ENCODE measurements around the gene MTFR1L. TPM values are rescaled to one million over a fixed set of nuclear protein-coding genes. Genes with fewer than 3 reads are reported as not detected.

The MTFR1L gene
- total RNA-seq, 3 donors from 2014 or later: 27.7 to 37.4 (median 35.5) TPM

- no peak for DNase-seq
- H3K4me3 Mint-ChIP-seq: peak overlapping the region; percentile 71
- H3K9me3 Mint-ChIP-seq: no peaks in the 10 kb centered on the region
- no peak for ATAC-seq
- H3K4me1 Mint-ChIP-seq (ENCODE audit: low read depth): peaks cover 63% of the 10 kb centered on the region
- H3K27me3 Mint-ChIP-seq (ENCODE audit: low read depth): no peaks in the 10 kb centered on the region
- H3K36me3 Mint-ChIP-seq (ENCODE audit: insufficient read depth): no peaks in the 10 kb centered on the region
Measured at GRCh38 chr1:25798666-25799351, 20.9 kb upstream of the MTFR1L start.

- no peak for DNase-seq
Measured at GRCh38 chr1:25799352-25799934, 20.3 kb upstream of the MTFR1L start.

GRCh38 chr1:25799935-25800702, 19.6 kb upstream of the MTFR1L start, which contains the start of gene SELENON:
Gene SELENON, plus strand, starts transcription at chr1:25800193. Its CDS starts 38 bp downstream, at chr1:25800231.
- H3K4me1 Mint-ChIP-seq (ENCODE audit: low read depth): peaks cover 66% of the 10 kb centered on the region
- peak; percentile 58 to 67 for ATAC-seq
- no peak for DNase-seq
- H3K27me3 Mint-ChIP-seq (ENCODE audit: low read depth): no peaks in the 10 kb centered on the region
- no peaks in the 10 kb centered on the region for H3K36me3 Mint-ChIP-seq (ENCODE audit: insufficient read depth)
- no peaks in the 10 kb centered on the region for H3K9me3 Mint-ChIP-seq
- peak within 1 kb of the TSS; percentile 81 for H3K4me3 Mint-ChIP-seq

More at GRCh38 chr1:25799352-25799934, 20.3 kb upstream of the MTFR1L start:
- peaks cover 66% of the 10 kb centered on the region for H3K4me1 Mint-ChIP-seq (ENCODE audit: low read depth)
- peak overlapping the region; percentile 71 for H3K4me3 Mint-ChIP-seq
- no peaks in the 10 kb centered on the region for H3K27me3 Mint-ChIP-seq (ENCODE audit: low read depth)
- no peak for ATAC-seq
- H3K36me3 Mint-ChIP-seq (ENCODE audit: insufficient read depth): no peaks in the 10 kb centered on the region
- no peaks in the 10 kb centered on the region for H3K9me3 Mint-ChIP-seq

GRCh38 chr1:25800703-25801377, 18.9 kb upstream of the MTFR1L start:
- no peak for ATAC-seq
- H3K9me3 Mint-ChIP-seq: no peaks in the 10 kb centered on the region
- peaks cover 61% of the 10 kb centered on the region for H3K4me1 Mint-ChIP-seq (ENCODE audit: low read depth)
- no peaks in the 10 kb centered on the region for H3K27me3 Mint-ChIP-seq (ENCODE audit: low read depth)
- H3K4me3 Mint-ChIP-seq: peak overlapping the region; percentile 81
- H3K36me3 Mint-ChIP-seq (ENCODE audit: insufficient read depth): peaks cover 2% of the 10 kb centered on the region
- DNase-seq: no peak

GRCh38 chr1:25802915-25803314, 16.8 kb upstream of the MTFR1L start:
- DNase-seq (no peak), ATAC-seq (peak in 1 of 2 donors; percentile 27)
- Mint-ChIP-seq H3K27me3 (ENCODE audit: low read depth) (no peaks in the 10 kb centered on the region), H3K4me1 (ENCODE audit: low read depth) (peaks cover 40% of the 10 kb centered on the region), H3K4me3 (peak overlapping the region; percentile 24), H3K36me3 (ENCODE audit: insufficient read depth) (peaks cover 2% of the 10 kb centered on the region), H3K9me3 (no peaks in the 10 kb centered on the region)

- Mint-ChIP-seq H3K4me3 (no peak overlapping the region), H3K36me3 (ENCODE audit: insufficient read depth) (peaks cover 2% of the 10 kb centered on the region)
- no peak for ATAC-seq
Measured at GRCh38 chr1:25803368-25803767, 16.4 kb upstream of the MTFR1L start.

GRCh38 chr1:25804244-25804963, 15.3 kb upstream of the MTFR1L start:
- Mint-ChIP-seq H3K36me3 (ENCODE audit: insufficient read depth) (peaks cover 2% of the 10 kb centered on the region), H3K4me1 (ENCODE audit: low read depth) (peaks cover 31% of the 10 kb centered on the region), H3K27me3 (ENCODE audit: low read depth) (no peaks in the 10 kb centered on the region), H3K9me3 (no peaks in the 10 kb centered on the region), H3K4me3 (no peak overlapping the region)
- ATAC-seq: peak in 1 of 2 donors; percentile 25
- DNase-seq: no peak

More at GRCh38 chr1:25803368-25803767, 16.4 kb upstream of the MTFR1L start:
- DNase-seq: no peak
- Mint-ChIP-seq H3K4me1 (ENCODE audit: low read depth) (peaks cover 36% of the 10 kb centered on the region), H3K27me3 (ENCODE audit: low read depth) (no peaks in the 10 kb centered on the region), H3K9me3 (no peaks in the 10 kb centered on the region)

- DNase-seq (no peak), ATAC-seq (no peak)
- Mint-ChIP-seq H3K4me1 (ENCODE audit: low read depth) (peaks cover 29% of the 10 kb centered on the region), H3K9me3 (no peaks in the 10 kb centered on the region), H3K27me3 (ENCODE audit: low read depth) (no peaks in the 10 kb centered on the region), H3K36me3 (ENCODE audit: insufficient read depth) (peaks cover 2% of the 10 kb centered on the region), H3K4me3 (no peak overlapping the region)
Measured at GRCh38 chr1:25804964-25805862, 14.5 kb upstream of the MTFR1L start.

GRCh38 chr1:25805863-25806225, 13.9 kb upstream of the MTFR1L start:
- Mint-ChIP-seq H3K9me3 (no peaks in the 10 kb centered on the region), H3K4me3 (no peak overlapping the region), H3K36me3 (ENCODE audit: insufficient read depth) (peaks cover 2% of the 10 kb centered on the region), H3K27me3 (ENCODE audit: low read depth) (no peaks in the 10 kb centered on the region), H3K4me1 (ENCODE audit: low read depth) (peaks cover 24% of the 10 kb centered on the region)
- DNase-seq: no peak
- ATAC-seq: no peak

GRCh38 chr1:25806418-25806817, 13.3 kb upstream of the MTFR1L start:
- Mint-ChIP-seq H3K4me3 (no peak overlapping the region), H3K9me3 (no peaks in the 10 kb centered on the region), H3K27me3 (ENCODE audit: low read depth) (no peaks in the 10 kb centered on the region), H3K36me3 (ENCODE audit: insufficient read depth) (peaks cover 2% of the 10 kb centered on the region), H3K4me1 (ENCODE audit: low read depth) (peaks cover 25% of the 10 kb centered on the region)
- ATAC-seq (no peak), DNase-seq (no peak)

GRCh38 chr1:25807480-25808390, 12.0 kb upstream of the MTFR1L start:
- Mint-ChIP-seq H3K4me3 (no peak overlapping the region), H3K9me3 (no peaks in the 10 kb centered on the region), H3K27me3 (ENCODE audit: low read depth) (no peaks in the 10 kb centered on the region), H3K4me1 (ENCODE audit: low read depth) (peaks cover 15% of the 10 kb centered on the region), H3K36me3 (ENCODE audit: insufficient read depth) (peaks cover 2% of the 10 kb centered on the region)
- no peak for DNase-seq
- ATAC-seq: no peak

GRCh38 chr1:25808481-25809244, 11.1 kb upstream of the MTFR1L start:
- ATAC-seq: no peak
- no peak for DNase-seq
- no peaks in the 10 kb centered on the region for H3K27me3 Mint-ChIP-seq (ENCODE audit: low read depth)
- no peaks in the 10 kb centered on the region for H3K9me3 Mint-ChIP-seq
- peaks cover 2% of the 10 kb centered on the region for H3K36me3 Mint-ChIP-seq (ENCODE audit: insufficient read depth)
- H3K4me3 Mint-ChIP-seq: no peak overlapping the region
- peaks cover 10% of the 10 kb centered on the region for H3K4me1 Mint-ChIP-seq (ENCODE audit: low read depth)

Measured in activated T-cell treated with anti-CD3 and anti-CD28 coated beads, Interleukin-2, amount 50 U/mL, for 4 hours (primary cell).